Muscle layer of colon (tissue), 2 donors: ENCODE measurements around the gene SEC24C.
A peak's percentile ranks its signal among the peaks of the same experiment; 100 is the strongest.
"Not testable (repeated sequence)": the region's sequence is repeated elsewhere in the genome, so short reads cannot be mapped to it uniquely, and the experiment has no call there.

Experiments
- H3K27ac ChIP-seq: one replicate; pipeline ENCODE4 v1.7.0; 2013; ENCODE audit warnings: low read depth, mild to moderate bottlenecking, low read length, moderate library complexity
- H3K27me3 ChIP-seq, 2 donors: one replicate each; pipeline ENCODE4 v1.7.0; 2013; ENCODE audit warnings: low read length in 2 of 2, mild to moderate bottlenecking in 2 of 2; ENCODE audit not compliant: insufficient read depth in 2 of 2, control insufficient read depth in 1 of 2
- H3K36me3 ChIP-seq: one replicate; pipeline ENCODE4 v1.7.0; 2013; ENCODE audit warnings: mild to moderate bottlenecking, low read length; ENCODE audit not compliant: insufficient read depth
- H3K4me1 ChIP-seq: one replicate; pipeline ENCODE4 v1.7.0; 2013; ENCODE audit warnings: mild to moderate bottlenecking, low read length; ENCODE audit not compliant: insufficient read depth
- H3K4me3 ChIP-seq, 2 donors: one replicate each; pipeline ENCODE4 v1.7.0; 2013; ENCODE audit warnings: low read length in 2 of 2, low read depth in 1 of 2, mild to moderate bottlenecking in 1 of 2, moderate library complexity in 1 of 2
- H3K9ac ChIP-seq: one replicate; pipeline ENCODE4 v1.7.0; 2013; ENCODE audit warnings: low read length
- H3K9me3 ChIP-seq: one replicate; pipeline ENCODE4 v1.7.0; 2013; ENCODE audit warnings: mild to moderate bottlenecking, low read length
- donor health status: abdominal sarcoma.
- donor health status: Adenocarcinoma of cecum.

SEC24C gene

GRCh38 chr10:73743905-73744663, at the start of gene SEC24C:
SEC24C (plus strand) TSS chr10:73744372; CDS start chr10:73746833, 2,461 bp downstream.
- H3K9ac ChIP-seq = peak within 1 kb of the TSS; percentile 91
- H3K9me3 ChIP-seq = no peaks in the 10 kb centered on the region
- peak within 1 kb of the TSS; percentile 91 for H3K27ac ChIP-seq
- no peaks in the 10 kb centered on the region for H3K27me3 ChIP-seq
- peaks cover 37% of the 10 kb centered on the region for H3K4me1 ChIP-seq
- peaks cover 9% of the 10 kb centered on the region for H3K36me3 ChIP-seq
- peak within 1 kb of the TSS; percentile 88 to 96 for H3K4me3 ChIP-seq

DNA sequence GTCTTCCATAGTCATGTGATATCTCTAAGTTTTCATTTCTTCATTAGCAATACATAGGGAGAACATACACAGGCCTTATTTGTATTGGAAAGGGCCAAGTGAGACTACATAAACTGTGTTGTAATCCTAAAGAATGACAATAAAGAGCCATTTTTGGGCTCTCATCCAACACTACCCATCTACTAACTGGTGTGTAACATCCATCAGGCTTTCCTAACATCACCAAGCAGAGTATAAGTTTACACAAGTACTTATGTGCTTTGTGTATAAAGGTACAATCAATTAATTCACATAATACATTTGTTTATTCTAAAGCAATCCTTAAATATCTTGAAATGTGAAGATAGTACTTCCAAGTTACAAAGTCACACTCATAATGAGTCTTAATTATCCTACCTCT, 48.9 kb upstream of the SEC24C start:
- not testable (repeated sequence) for H3K9ac ChIP-seq, H3K36me3 ChIP-seq, H3K27me3 ChIP-seq, H3K27ac ChIP-seq, H3K9me3 ChIP-seq, H3K4me1 ChIP-seq, H3K4me3 ChIP-seq

DNA sequence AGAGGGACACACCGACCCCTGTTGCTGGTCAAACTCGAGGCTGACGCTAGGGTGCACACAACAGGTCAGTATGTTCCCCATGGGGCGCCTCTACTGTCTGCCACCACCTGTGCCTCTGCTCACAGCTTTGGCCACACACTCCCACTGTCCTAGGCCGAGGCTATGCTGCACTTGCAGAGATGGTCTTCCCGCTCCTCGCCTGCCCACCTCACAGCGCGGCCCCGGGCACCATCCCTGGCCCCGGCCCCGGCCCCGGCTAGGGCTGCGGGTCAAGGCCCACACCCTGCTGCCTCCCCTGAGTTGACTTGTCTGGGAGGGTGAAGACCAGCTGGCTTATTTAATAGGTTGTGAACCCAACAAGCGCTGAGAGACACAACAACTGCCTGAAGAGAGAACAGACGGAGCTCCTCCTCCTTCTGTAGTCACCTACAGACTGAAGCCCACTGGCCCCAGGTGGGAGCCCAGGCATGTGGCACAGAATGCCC, 46.5 kb upstream of the SEC24C start, which contains the start of gene AGAP5:
TSS of gene AGAP5 (minus strand) at position 435 of the 485 bp plus-strand sequence. CDS start at position 81, 354 bp downstream.
- H3K36me3 ChIP-seq, H3K9ac ChIP-seq, H3K27ac ChIP-seq, H3K27me3 ChIP-seq, H3K4me1 ChIP-seq, H3K9me3 ChIP-seq, H3K4me3 ChIP-seq: not testable (repeated sequence)

- not testable (repeated sequence) for H3K9me3 ChIP-seq
These were observed 45.4 kb upstream of the SEC24C start for GRCh38 chr10:73698819-73699218.

DNA sequence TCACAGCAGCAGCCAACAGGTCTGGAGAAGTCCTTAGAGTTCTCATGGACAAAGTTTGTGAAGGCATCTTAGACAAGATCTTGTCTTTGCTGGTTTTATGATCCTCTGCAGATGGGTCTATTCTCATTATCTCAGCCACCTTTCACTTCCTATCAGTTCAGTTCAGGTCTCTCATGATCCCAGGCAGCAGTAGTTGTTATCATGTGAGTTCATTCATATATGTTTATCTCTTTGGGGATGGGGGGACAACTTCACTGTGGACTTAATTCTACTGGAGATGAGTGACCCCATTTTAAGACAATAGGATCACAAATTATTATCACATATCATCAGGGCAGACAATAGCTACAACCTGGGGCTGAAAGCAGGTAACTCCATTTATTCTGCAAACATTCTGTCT, 40.2 kb upstream of the SEC24C start:
- not testable (repeated sequence) for H3K4me1 ChIP-seq, H3K36me3 ChIP-seq, H3K9me3 ChIP-seq, H3K4me3 ChIP-seq, H3K9ac ChIP-seq, H3K27me3 ChIP-seq, H3K27ac ChIP-seq

More at GRCh38 chr10:73698819-73699218, 45.4 kb upstream of the SEC24C start:
- not testable (repeated sequence) for H3K9ac ChIP-seq, H3K27me3 ChIP-seq, H3K4me3 ChIP-seq, H3K27ac ChIP-seq, H3K4me1 ChIP-seq, H3K36me3 ChIP-seq

GRCh38 chr10:73705506-73706072, 38.6 kb upstream of the SEC24C start:
- H3K36me3 ChIP-seq, H3K27ac ChIP-seq, H3K9ac ChIP-seq, H3K9me3 ChIP-seq, H3K27me3 ChIP-seq, H3K4me3 ChIP-seq, H3K4me1 ChIP-seq: not testable (repeated sequence)

DNA sequence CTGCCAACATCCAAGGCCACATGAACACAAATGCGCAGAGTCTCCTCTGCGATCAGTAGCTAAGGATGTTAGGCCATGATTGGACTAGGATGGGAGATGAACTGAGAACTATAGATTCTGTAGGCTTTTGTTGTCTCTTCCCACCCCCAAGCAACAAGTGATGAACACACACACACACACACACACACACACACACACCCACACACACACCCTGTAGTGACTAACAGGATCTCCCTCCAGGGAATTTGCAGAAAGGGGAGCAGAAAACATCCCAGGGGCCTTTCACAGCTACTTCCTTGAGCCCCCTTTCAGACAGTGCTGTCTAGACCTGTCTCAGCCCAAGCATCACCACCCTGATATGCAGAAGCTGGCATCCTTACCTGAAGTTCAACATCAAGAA, 37.7 kb upstream of the SEC24C start:
- H3K27ac ChIP-seq, H3K9me3 ChIP-seq, H3K36me3 ChIP-seq, H3K4me1 ChIP-seq, H3K27me3 ChIP-seq, H3K9ac ChIP-seq, H3K4me3 ChIP-seq: not testable (repeated sequence)

DNA sequence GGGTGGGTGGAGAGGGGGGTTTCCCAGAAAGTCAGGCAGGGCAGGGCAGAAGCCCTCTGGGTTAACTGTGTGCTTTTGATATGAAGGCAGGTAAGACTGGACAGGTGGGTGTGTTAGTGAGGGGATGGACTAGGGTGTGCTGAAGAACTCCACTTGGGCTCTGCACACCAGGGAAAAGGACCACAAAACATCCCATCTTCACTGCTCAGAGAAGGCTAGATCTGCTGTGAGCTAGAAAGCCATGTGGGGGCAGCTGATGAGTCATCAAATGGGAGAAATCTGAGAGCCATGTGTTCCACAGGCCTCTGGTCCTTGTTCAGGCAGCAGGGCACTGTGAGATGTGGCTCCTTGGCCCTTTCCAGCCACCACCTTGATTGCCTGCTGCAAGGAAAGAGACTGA, 36.5 kb upstream of the SEC24C start:
- not testable (repeated sequence) for H3K27me3 ChIP-seq, H3K9ac ChIP-seq, H3K27ac ChIP-seq, H3K4me1 ChIP-seq, H3K36me3 ChIP-seq, H3K4me3 ChIP-seq, H3K9me3 ChIP-seq

- H3K4me3 ChIP-seq = not testable (repeated sequence)
These were observed 36.0 kb upstream of the SEC24C start for GRCh38 chr10:73708122-73708521.

GRCh38 chr10:73711683-73712082, 32.5 kb upstream of the SEC24C start:
- H3K9me3 ChIP-seq, H3K4me1 ChIP-seq, H3K4me3 ChIP-seq, H3K27ac ChIP-seq, H3K27me3 ChIP-seq, H3K9ac ChIP-seq: not testable (repeated sequence)
- H3K36me3 ChIP-seq = peaks cover 11% of the 10 kb centered on the region

More at GRCh38 chr10:73708122-73708521, 36.0 kb upstream of the SEC24C start:
- not testable (repeated sequence) for H3K36me3 ChIP-seq, H3K4me1 ChIP-seq, H3K27ac ChIP-seq, H3K9ac ChIP-seq, H3K9me3 ChIP-seq, H3K27me3 ChIP-seq

- peaks cover 31% of the 10 kb centered on the region for H3K36me3 ChIP-seq
- H3K4me3 ChIP-seq, H3K27ac ChIP-seq, H3K9ac ChIP-seq, H3K4me1 ChIP-seq, H3K27me3 ChIP-seq, H3K9me3 ChIP-seq: not testable (repeated sequence)
These were observed 30.3 kb upstream of the SEC24C start for GRCh38 chr10:73713912-73714311.

GRCh38 chr10:73714483-73714882, 29.7 kb upstream of the SEC24C start:
- not testable (repeated sequence) for H3K27ac ChIP-seq, H3K4me1 ChIP-seq, H3K9ac ChIP-seq, H3K4me3 ChIP-seq, H3K9me3 ChIP-seq, H3K27me3 ChIP-seq
- peaks cover 31% of the 10 kb centered on the region for H3K36me3 ChIP-seq
